Naive thymus-derived CD4-positive, alpha-beta T cell (primary cell): ENCODE data around the gene WRAP73. TPM values are rescaled to one million over a fixed set of nuclear protein-coding genes. Genes with fewer than 3 reads are reported as not detected.

Source experiments
- ATAC-seq: fragments of 150-1000 bp; cut with Tn5 transposase; 2 replicates; pipeline ENCODE4 v1.10.0; 2021; ENCODE audit warnings: mild to moderate bottlenecking, moderate library complexity
- CTCF ChIA-PET: fragments of 350-600 bp; sonication (Branson Sonifier 250); formaldehyde crosslinking; loops from one replicate; lab custom pipeline; 2021; ENCODE audit warnings: antibody characterized with exemption; lab: Charles Lee
- POLR2A ChIA-PET: fragments of 350-600 bp; sonication (Branson Sonifier 250); formaldehyde crosslinking; loops from one replicate; lab custom pipeline; 2021; ENCODE audit warnings: antibody characterized with exemption, inconsistent platforms; lab: Charles Lee
- DNase-seq, 9 donors: peaks; one replicate each; pipeline versions ENCODE4 v3.0.0 to v3.0.0-alpha.2; 2020 to 2022; ENCODE audit warnings: mixed read lengths in 1 of 9
- H3K27ac ChIP-seq: one replicate; pipeline ENCODE4 v1.7.0; 2013; ENCODE audit warnings: mild to moderate bottlenecking, low read depth, low read length, moderate library complexity
- H3K27me3 ChIP-seq, 2 donors: one replicate each; pipeline ENCODE4 v1.7.0; 2013; ENCODE audit warnings: low read length in 2 of 2, mild to moderate bottlenecking in 2 of 2, moderate library complexity in 2 of 2; ENCODE audit not compliant: control insufficient read depth in 2 of 2, insufficient read depth in 2 of 2
- H3K36me3 ChIP-seq, 3 experiments: 1 replicate in 2 of 3; 2 replicates in 1 of 3; pipeline ENCODE4 v1.7.0; 2013; ENCODE audit warnings: low read length in 3 of 3, mild to moderate bottlenecking in 3 of 3, moderate library complexity in 1 of 3; ENCODE audit not compliant: insufficient read depth in 3 of 3, control insufficient read depth in 2 of 3
- H3K4me1 ChIP-seq, 2 donors: one replicate each; pipeline ENCODE4 v1.7.0; 2013; ENCODE audit warnings: low read length in 2 of 2, mild to moderate bottlenecking in 2 of 2, moderate library complexity in 1 of 2; ENCODE audit not compliant: control insufficient read depth in 2 of 2, insufficient read depth in 2 of 2
- H3K4me3 ChIP-seq: 2 replicates; pipeline ENCODE4 v1.7.0; 2013; ENCODE audit warnings: mild to moderate bottlenecking, low read length
- H3K9me3 ChIP-seq, 3 experiments: 1 replicate in 2 of 3; 2 replicates in 1 of 3; pipeline ENCODE4 v1.7.0; 2013; ENCODE audit warnings: low read length in 3 of 3; ENCODE audit not compliant: control insufficient read depth in 2 of 3
- H3K27ac Mint-ChIP-seq, 9 donors: one replicate each; pipeline ENCODE4 v1.8.0; 2020 to 2022; ENCODE audit warnings: mixed read lengths in 9 of 9, mild to moderate bottlenecking in 8 of 9, moderate library complexity in 5 of 9, inconsistent platforms in 2 of 9
- H3K27me3 Mint-ChIP-seq, 5 donors: one replicate each; pipeline ENCODE4 v1.8.0; 2021 to 2022; ENCODE audit warnings: mixed read lengths in 5 of 5, mild to moderate bottlenecking in 1 of 5
- H3K36me3 Mint-ChIP-seq, 5 donors: one replicate each; pipeline ENCODE4 v1.8.0; 2020 to 2022; ENCODE audit warnings: mixed read lengths in 5 of 5, mild to moderate bottlenecking in 3 of 5, inconsistent platforms in 1 of 5
- H3K4me1 Mint-ChIP-seq, 7 donors: one replicate each; pipeline ENCODE4 v1.8.0; 2020 to 2022; ENCODE audit warnings: mixed read lengths in 7 of 7, mild to moderate bottlenecking in 3 of 7, inconsistent platforms in 1 of 7
- H3K4me3 Mint-ChIP-seq, 10 donors: one replicate each; pipeline ENCODE4 v1.8.0; 2020 to 2022; ENCODE audit warnings: mild to moderate bottlenecking in 10 of 10, mixed read lengths in 10 of 10, moderate library complexity in 6 of 10, inconsistent platforms in 2 of 10
- H3K9me3 Mint-ChIP-seq, 11 donors: one replicate each; pipeline ENCODE4 v1.8.0; 2020 to 2022; ENCODE audit warnings: mixed read lengths in 11 of 11, mild to moderate bottlenecking in 4 of 11, inconsistent platforms in 1 of 11, moderate library complexity in 1 of 11
- intact Hi-C, 2 donors: fragments of 100-400 bp; cut with micrococcal nuclease; formaldehyde crosslinking; loops; one replicate each; pipeline ENCODE4 v1.15.1; 2023
- polyA plus RNA-seq, 2 donors: library from polyadenylated mRNA; unstranded; fragments of 300-500 nt; fragmentation: Illumina TruSeq; gene quantifications; one replicate each; pipeline ENCODE4 v1.2.3, GENCODE V29; 2021
- total RNA-seq, 6 experiments: library from RNA in 5 of 6; stranded (reverse) in 5 of 6; gene quantifications; 1 replicate in 5 of 6; 2 replicates in 1 of 6; pipeline ENCODE4 v1.2.3 and lab custom pipeline; 2021 to 2026

WRAP73 gene
- total and polyA plus RNA-seq, 7 experiments from 2014 or later: 25.5 to 42.0 (median 36.3) TPM

- Histone ChIP-seq H3K27ac (no peak overlapping the region), H3K4me1 (peaks cover 0 to 9% of the 10 kb centered on the region in 2 donors), H3K36me3 (no peaks in the 10 kb centered on the region), H3K9me3 (no peaks in the 10 kb centered on the region), H3K4me3 (no peak overlapping the region), H3K27me3 (no peaks in the 10 kb centered on the region)
- Mint-ChIP-seq H3K9me3 (no peaks in the 10 kb centered on the region), H3K27me3 (peaks cover 0 to 19% (median 5%) of the 10 kb centered on the region in 5 donors), H3K4me1 (peaks cover 0 to 10% (median 10%) of the 10 kb centered on the region in 7 donors), H3K36me3 (no peaks in the 10 kb centered on the region), H3K27ac (no peak overlapping the region), H3K4me3 (no peak overlapping the region)
- CTCF ChIA-PET: no interaction called here
- POLR2A ChIA-PET: no interaction called here
- ATAC-seq (no peak), DNase-seq (no peak)
- intact Hi-C loops: no loop called here
Observed at GRCh38 chr1:3607703-3608065, 42.2 kb downstream of the WRAP73 start.

GRCh38 chr1:3606779-3607702 lies 42.9 kb downstream of the WRAP73 start:
- no peak for ATAC-seq
- no peak overlapping the region for H3K4me3 Mint-ChIP-seq
- H3K36me3 Mint-ChIP-seq: no peaks in the 10 kb centered on the region
- H3K27ac Mint-ChIP-seq: no peak overlapping the region
- Histone ChIP-seq H3K27ac (no peak overlapping the region), H3K27me3 (no peaks in the 10 kb centered on the region), H3K9me3 (no peaks in the 10 kb centered on the region), H3K4me1 (peaks cover 0 to 9% of the 10 kb centered on the region in 2 donors), H3K36me3 (no peaks in the 10 kb centered on the region), H3K4me3 (no peak overlapping the region)
- intact Hi-C loops: no loop called here
- ChIA-PET POLR2A (no interaction called here), CTCF (no interaction called here)
- no peak for DNase-seq
- no peaks in the 10 kb centered on the region for H3K9me3 Mint-ChIP-seq
- peaks cover 0 to 14% (median 5%) of the 10 kb centered on the region in 5 donors for H3K27me3 Mint-ChIP-seq
- peaks cover 0 to 10% (median 10%) of the 10 kb centered on the region in 7 donors for H3K4me1 Mint-ChIP-seq

DNA sequence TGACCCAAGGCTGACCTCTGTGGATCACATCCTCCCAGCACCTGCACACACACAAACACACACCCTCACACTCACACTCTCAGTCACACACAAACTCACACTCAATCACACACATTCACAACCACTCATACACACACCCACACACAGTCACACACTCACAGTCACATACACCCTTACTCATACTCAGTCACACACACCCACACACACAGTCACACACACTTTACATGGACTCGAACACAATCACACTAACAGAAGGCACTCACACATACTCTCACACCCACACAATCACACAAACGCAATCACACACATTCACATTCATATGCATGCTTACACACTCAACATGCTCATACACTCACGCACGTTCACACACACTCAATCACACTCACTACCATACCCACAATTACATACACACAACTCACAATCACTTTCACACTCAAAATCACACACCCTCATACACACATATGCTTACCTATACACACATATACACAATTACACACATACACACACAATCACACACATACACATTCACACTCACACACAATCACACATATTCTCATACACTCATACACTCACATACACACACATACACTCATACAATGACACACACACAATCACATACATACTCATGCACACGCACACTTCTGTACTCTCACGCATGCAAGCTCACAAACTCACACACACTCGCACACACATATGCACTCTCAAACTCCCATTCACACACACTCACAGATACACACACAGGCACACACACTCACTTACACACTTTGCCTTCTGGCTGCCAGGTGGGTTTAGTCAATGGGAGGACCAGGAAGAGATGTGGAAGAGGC lies 44.7 kb downstream of the WRAP73 start:
- ChIA-PET CTCF (no interaction called here), POLR2A (no interaction called here)
- peaks cover 0 to 4% (median under 1%) of the 10 kb centered on the region in 5 donors for H3K27me3 Mint-ChIP-seq
- H3K4me3 Mint-ChIP-seq: no peak overlapping the region
- DNase-seq (no peak), ATAC-seq (no peak)
- H3K4me1 ChIP-seq: peaks cover 0 to 5% of the 10 kb centered on the region in 2 donors
- H3K36me3 ChIP-seq: no peaks in the 10 kb centered on the region
- H3K27me3 ChIP-seq: no peaks in the 10 kb centered on the region
- intact Hi-C loops: no loop called here
- H3K4me3 ChIP-seq: no peak overlapping the region
- H3K4me1 Mint-ChIP-seq: peaks cover 0 to 5% (median under 1%) of the 10 kb centered on the region in 7 donors
- H3K36me3 Mint-ChIP-seq: no peaks in the 10 kb centered on the region
- no peak overlapping the region for H3K27ac ChIP-seq
- no peaks in the 10 kb centered on the region for H3K9me3 ChIP-seq
- no peak overlapping the region for H3K27ac Mint-ChIP-seq
- H3K9me3 Mint-ChIP-seq: no peaks in the 10 kb centered on the region

GRCh38 chr1:3604468-3604974 lies 45.4 kb downstream of the WRAP73 start:
- Mint-ChIP-seq H3K4me1 (peaks cover 0 to 4% (median 0%) of the 10 kb centered on the region in 7 donors), H3K9me3 (no peaks in the 10 kb centered on the region), H3K27me3 (peaks cover 0 to 4% (median 0%) of the 10 kb centered on the region in 5 donors), H3K36me3 (no peaks in the 10 kb centered on the region), H3K27ac (no peak overlapping the region), H3K4me3 (no peak overlapping the region)
- Histone ChIP-seq H3K4me1 (peaks cover 0 to under 1% of the 10 kb centered on the region in 2 donors), H3K36me3 (no peaks in the 10 kb centered on the region), H3K27ac (no peak overlapping the region), H3K27me3 (no peaks in the 10 kb centered on the region), H3K9me3 (no peaks in the 10 kb centered on the region), H3K4me3 (no peak overlapping the region)
- CTCF ChIA-PET: no interaction called here
- ATAC-seq (no peak), DNase-seq (no peak)
- POLR2A ChIA-PET: no interaction called here
- intact Hi-C loops: no loop called here

DNA sequence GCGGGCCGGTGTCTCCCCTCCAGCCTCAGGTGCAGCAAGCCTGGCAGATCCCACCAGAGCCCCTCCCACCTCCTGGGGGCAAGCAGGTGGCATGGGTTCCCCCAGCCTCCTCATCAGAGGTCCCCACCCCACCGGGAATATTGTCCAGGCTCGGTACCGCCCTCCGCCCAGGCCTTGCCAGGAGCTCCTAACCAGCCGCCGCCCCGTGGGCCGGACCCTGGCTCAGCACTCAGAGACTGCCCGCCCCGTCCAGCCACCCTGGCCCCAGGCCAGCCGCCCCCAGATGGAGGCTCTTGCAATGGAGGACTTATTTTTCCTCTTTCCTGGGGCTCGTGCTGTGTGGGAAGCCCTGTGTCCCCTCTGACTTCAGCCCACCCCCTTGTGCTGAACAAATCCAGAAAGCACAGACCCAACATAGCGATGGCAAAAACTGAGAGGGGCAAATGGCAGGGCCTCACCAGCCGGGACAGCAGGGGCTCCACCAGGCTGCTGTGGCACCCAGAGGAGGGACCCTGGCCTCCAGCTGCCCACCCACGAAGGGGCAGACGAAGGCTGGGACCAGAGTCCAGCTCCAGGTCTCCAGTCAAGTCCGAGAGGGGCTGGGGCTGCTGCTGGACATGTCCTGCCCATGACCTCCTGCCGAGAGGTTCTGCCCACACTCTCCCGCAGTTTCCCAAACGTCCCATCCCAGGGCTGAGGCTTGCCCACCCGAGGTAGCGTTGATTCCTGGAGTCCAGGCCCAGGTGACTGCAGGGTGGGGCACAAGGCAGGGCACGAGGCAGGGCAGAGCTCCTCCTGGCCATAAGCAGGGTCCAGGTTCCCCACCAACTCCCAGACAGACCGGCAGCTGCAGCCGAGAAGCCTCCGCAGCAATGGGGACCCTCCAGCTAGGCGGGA lies 46.1 kb downstream of the WRAP73 start:
- Mint-ChIP-seq H3K27me3 (peaks cover 0 to 3% (median 0%) of the 10 kb centered on the region in 5 donors), H3K36me3 (no peaks in the 10 kb centered on the region), H3K27ac (no peak overlapping the region), H3K4me3 (no peak overlapping the region), H3K4me1 (no peaks in the 10 kb centered on the region), H3K9me3 (no peaks in the 10 kb centered on the region)
- CTCF ChIA-PET: no interaction called here
- H3K4me3 ChIP-seq: no peak overlapping the region
- ATAC-seq: no peak
- POLR2A ChIA-PET: no interaction called here
- DNase-seq: no peak
- no peak overlapping the region for H3K27ac ChIP-seq
- intact Hi-C loops: no loop called here
- H3K36me3 ChIP-seq: no peaks in the 10 kb centered on the region
- no peaks in the 10 kb centered on the region for H3K9me3 ChIP-seq
- no peaks in the 10 kb centered on the region for H3K27me3 ChIP-seq
- H3K4me1 ChIP-seq: peaks cover 0 to 8% of the 10 kb centered on the region in 2 donors

- ATAC-seq: no peak
- POLR2A ChIA-PET: no interaction called here
- intact Hi-C loops: no loop called here
Observed at GRCh38 chr1:3603156-3603555, 46.7 kb downstream of the WRAP73 start.

More at GRCh38 chr1:3603156-3603555, 46.7 kb downstream of the WRAP73 start:
- Mint-ChIP-seq H3K27ac (no peak overlapping the region), H3K9me3 (no peaks in the 10 kb centered on the region), H3K4me1 (peaks cover 0 to 3% (median 3%) of the 10 kb centered on the region in 7 donors), H3K36me3 (no peaks in the 10 kb centered on the region), H3K4me3 (no peak overlapping the region), H3K27me3 (peaks cover 0 to 3% (median 0%) of the 10 kb centered on the region in 5 donors)
- Histone ChIP-seq H3K9me3 (no peaks in the 10 kb centered on the region), H3K4me1 (peaks cover 3 to 14% of the 10 kb centered on the region in 2 donors), H3K4me3 (no peak overlapping the region), H3K36me3 (no peaks in the 10 kb centered on the region), H3K27me3 (no peaks in the 10 kb centered on the region), H3K27ac (no peak overlapping the region)
- CTCF ChIA-PET: no interaction called here
- no peak for DNase-seq
